H9 (cell line): ENCODE data around the gene NEDD4L. TPM values are rescaled to one million over a fixed set of nuclear protein-coding genes. Genes with fewer than 3 reads are reported as not detected.

Experiments
- DNase-seq: peaks from one replicate; pipeline ENCODE4 v3.0.0-alpha.2; 2017
- H2AFZ ChIP-seq: one replicate; pipeline ENCODE4 v1.6.1; 2013; ENCODE audit warnings: mild to moderate bottlenecking, low read length, control low read depth, moderate library complexity
- H2AK5ac ChIP-seq: 2 replicates; pipeline ENCODE4 v1.6.1; 2013; ENCODE audit warnings: low read length, control low read depth, mixed read lengths; ENCODE audit not compliant: insufficient read length
- H2BK120ac ChIP-seq: one replicate; pipeline ENCODE4 v1.6.1; 2013; ENCODE audit warnings: low read depth, mild to moderate bottlenecking, low read length, control low read depth, inconsistent platforms; ENCODE audit not compliant: poor library complexity, severe bottlenecking
- H2BK12ac ChIP-seq: 2 replicates; pipeline ENCODE4 v1.6.1; 2013; ENCODE audit warnings: low read length, control low read depth, mixed read lengths, low read depth; ENCODE audit not compliant: insufficient read length
- H2BK15ac ChIP-seq: 2 replicates; pipeline ENCODE4 v1.6.1; 2013; ENCODE audit warnings: low read depth, low read length, control low read depth
- H2BK20ac ChIP-seq: one replicate; pipeline ENCODE4 v1.6.1; 2013; ENCODE audit warnings: low read depth, mild to moderate bottlenecking, low read length, control low read depth, inconsistent platforms; ENCODE audit not compliant: poor library complexity, severe bottlenecking
- H2BK5ac ChIP-seq: 2 replicates; pipeline ENCODE4 v1.6.1; 2013; ENCODE audit warnings: low read length, control low read depth, mixed read lengths; ENCODE audit not compliant: insufficient read length
- H3K14ac ChIP-seq: 2 replicates; pipeline ENCODE4 v1.6.1; 2013; ENCODE audit warnings: low read length, control low read depth; ENCODE audit not compliant: insufficient read depth
- H3K18ac ChIP-seq: 2 replicates; pipeline ENCODE4 v1.6.1; 2013; ENCODE audit warnings: low read depth, mild to moderate bottlenecking, mixed read lengths, low read length, control low read depth; ENCODE audit not compliant: insufficient read length
- H3K23ac ChIP-seq: 2 replicates; pipeline ENCODE4 v1.6.1; 2013; ENCODE audit warnings: low read length, control low read depth, mixed read lengths, low read depth; ENCODE audit not compliant: insufficient read length
- H3K23me2 ChIP-seq: 2 replicates; pipeline ENCODE4 v1.6.1; 2013; ENCODE audit warnings: low read depth, mild to moderate bottlenecking, mixed read lengths, low read length, control low read depth; ENCODE audit not compliant: insufficient read length, poor library complexity, severe bottlenecking
- H3K27ac ChIP-seq: 2 replicates; pipeline ENCODE4 v1.5.1; 2013; ENCODE audit warnings: low read length, control low read depth, mixed read lengths, low read depth; ENCODE audit not compliant: insufficient read length
- H3K27me3 ChIP-seq: 2 replicates; pipeline ENCODE4 v1.6.1; 2013; ENCODE audit warnings: low read length, control low read depth, inconsistent platforms; ENCODE audit not compliant: insufficient read depth
- H3K4ac ChIP-seq: 2 replicates; pipeline ENCODE4 v1.6.1; 2013; ENCODE audit warnings: low read depth, mild to moderate bottlenecking, control low read depth, inconsistent platforms, low read length, moderate library complexity
- H3K4me1 ChIP-seq: 2 replicates; pipeline ENCODE4 v1.6.1; 2013; ENCODE audit warnings: low read length, control low read depth, inconsistent platforms; ENCODE audit not compliant: insufficient read depth
- H3K4me2 ChIP-seq: 2 replicates; pipeline ENCODE4 v1.6.1; 2013; ENCODE audit warnings: low read length, control low read depth, mixed read lengths; ENCODE audit not compliant: insufficient read length, insufficient read depth
- H3K56ac ChIP-seq: 2 replicates; pipeline ENCODE4 v1.6.1; 2013; ENCODE audit warnings: low read depth, mild to moderate bottlenecking, mixed read lengths, low read length, control low read depth; ENCODE audit not compliant: insufficient read length
- H3K79me1 ChIP-seq: 2 replicates; pipeline ENCODE4 v1.6.1; 2013; ENCODE audit warnings: low read depth, mild to moderate bottlenecking, moderate library complexity, low read length, control low read depth, inconsistent platforms; ENCODE audit not compliant: insufficient read depth, poor library complexity, severe bottlenecking
- H3K79me2 ChIP-seq: 2 replicates; pipeline ENCODE4 v1.6.1; 2013; ENCODE audit warnings: low read length, control low read depth, inconsistent platforms; ENCODE audit not compliant: insufficient read depth
- H3K9ac ChIP-seq: 2 replicates; pipeline ENCODE4 v1.6.1; 2013; ENCODE audit warnings: low read length, control low read depth, mixed read lengths; ENCODE audit not compliant: insufficient read length; ENCODE audit errors: extremely low read depth
- H3K9me3 ChIP-seq: one replicate; pipeline ENCODE4 v1.6.1; 2013; ENCODE audit warnings: low read depth, low read length, inconsistent platforms; ENCODE audit not compliant: control insufficient read depth
- H3T11ph ChIP-seq: one replicate; pipeline ENCODE4 v1.6.1; 2013; ENCODE audit warnings: mild to moderate bottlenecking, low read length, control low read depth, inconsistent platforms
- H4K20me1 ChIP-seq: one replicate; pipeline ENCODE4 v1.6.1; 2013; ENCODE audit not compliant: control insufficient read depth, insufficient read length, insufficient read depth
- H4K5ac ChIP-seq: 2 replicates; pipeline ENCODE4 v1.6.1; 2013; ENCODE audit warnings: low read depth, mild to moderate bottlenecking, mixed read lengths, low read length, control low read depth; ENCODE audit not compliant: insufficient read length
- H4K8ac ChIP-seq: replicated peaks from 2 replicates; pipeline ENCODE4 v1.6.1; 2013; ENCODE audit warnings: low read length, control low read depth, mixed read lengths, low read depth; ENCODE audit not compliant: insufficient read length
- H4K91ac ChIP-seq: 2 replicates; pipeline ENCODE4 v1.6.1; 2013; ENCODE audit warnings: low read depth, mild to moderate bottlenecking, moderate library complexity, mixed read lengths, low read length, control low read depth; ENCODE audit not compliant: insufficient read length
- H3K27ac Mint-ChIP-seq, 3 experiments: 2 replicates in 2 of 3; 3 replicates in 1 of 3; pipeline ENCODE4 v1.8.0; 2020 to 2021; ENCODE audit warnings: mixed read lengths in 3 of 3, mild to moderate bottlenecking in 1 of 3, moderate library complexity in 1 of 3
- H3K27me3 Mint-ChIP-seq: 2 replicates; pipeline ENCODE4 v1.8.0; 2021; ENCODE audit warnings: low read depth, mild to moderate bottlenecking, moderate library complexity, mixed read lengths
- H3K36me3 Mint-ChIP-seq, 3 experiments: 2 replicates in 2 of 3; 3 replicates in 1 of 3; pipeline ENCODE4 v1.8.0; 2020 to 2021; ENCODE audit warnings: low read depth in 3 of 3, mixed read lengths in 3 of 3; ENCODE audit not compliant: insufficient read depth in 1 of 3
- H3K4me1 Mint-ChIP-seq, 2 experiments: 2 replicates each; pipeline ENCODE4 v1.8.0; 2020; ENCODE audit warnings: mixed read lengths in 2 of 2
- H3K4me3 Mint-ChIP-seq, 2 experiments: 2 replicates in 1 of 2; 3 replicates in 1 of 2; pipeline ENCODE4 v1.8.0; 2020 to 2021; ENCODE audit warnings: mild to moderate bottlenecking in 2 of 2, mixed read lengths in 2 of 2, moderate library complexity in 1 of 2
- H3K9me3 Mint-ChIP-seq, 2 experiments: 2 replicates in 1 of 2; 3 replicates in 1 of 2; pipeline ENCODE4 v1.8.0; 2020; ENCODE audit warnings: mild to moderate bottlenecking in 2 of 2, mixed read lengths in 2 of 2, moderate library complexity in 1 of 2
- WGBS: extraction: QIAGEN DNeasy Blood & Tissue Kit; methylation state at CpG from one replicate; pipeline ENCODE4 v1.1.7; 2013; ENCODE audit warnings: missing lambda C conversion rate, low lambda C conversion rate, mixed read lengths; ENCODE audit not compliant: insufficient read length; ENCODE audit errors: extremely low coverage; 5-methylcytosine and 5-hydroxymethylcytosine counted together
- total RNA-seq: library from RNA; stranded (reverse); gene quantifications from 2 replicates; pipeline ENCODE4 v1.2.1, GENCODE V29; 2021
- TF ChIP-seq, protein P1 (sequence below): fragments of 200-600 bp; sonication (generic); conservative IDR thresholded peaks from 3 replicates; pipeline ENCODE4 v1.8.0; 2021; ENCODE audit warnings: antibody characterized with exemption, mild to moderate bottlenecking

NEDD4L gene
- total RNA-seq, 1 experiment from 2014 or later = 76.3 TPM

DNA sequence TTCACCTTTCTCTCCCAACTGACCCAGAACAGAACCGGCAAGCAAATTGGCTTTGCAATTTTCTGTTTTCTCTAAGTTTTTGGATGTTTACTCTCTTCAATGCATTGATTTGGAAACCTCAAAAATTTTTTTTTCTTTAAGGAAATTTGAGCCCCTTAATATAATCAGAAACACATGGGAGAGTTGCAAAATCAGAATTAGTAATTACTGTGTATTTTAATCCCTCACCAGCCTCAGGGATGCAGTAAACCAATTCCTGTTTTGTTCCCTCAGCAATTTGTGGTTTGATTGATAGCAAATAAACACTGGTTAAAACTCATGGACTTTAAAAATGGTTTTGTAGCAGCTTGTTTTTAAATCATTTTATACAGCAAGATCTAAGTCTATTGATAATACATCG lies 281.5 kb downstream of the NEDD4L start:
- H3K4me3 Mint-ChIP-seq = no peak overlapping the region
- Histone ChIP-seq H2BK5ac (no peak overlapping the region), H3K4ac (no peak overlapping the region), H3K9ac (no peak overlapping the region), H2BK12ac (no peak overlapping the region), H3K27ac (no peak overlapping the region), H4K91ac (no peak overlapping the region), H3K79me1 (no peaks in the 10 kb centered on the region), H3K18ac (no peak overlapping the region), H4K20me1 (no peaks in the 10 kb centered on the region), H2BK15ac (no peak overlapping the region), H3K56ac (no peak overlapping the region), H3K79me2 (no peaks in the 10 kb centered on the region), H3K23me2 (no peaks in the 10 kb centered on the region), H3K4me1 (no peaks in the 10 kb centered on the region), H4K5ac (no peak overlapping the region), H3K9me3 (no peaks in the 10 kb centered on the region), H2AFZ (no peak overlapping the region), H4K8ac (no peak overlapping the region), H3K4me2 (no peak overlapping the region), H3K14ac (no peak overlapping the region), H3T11ph (no peak overlapping the region), H2BK120ac (no peak overlapping the region), H2BK20ac (no peak overlapping the region), H3K27me3 (no peaks in the 10 kb centered on the region), H3K23ac (no peak overlapping the region), H2AK5ac (no peak overlapping the region)
- H3K36me3 Mint-ChIP-seq = peaks cover 2 to 51% (median 27%) of the 10 kb centered on the region in 3 experiments; a peak in 5 of 7 replicates
- H3K27ac Mint-ChIP-seq = no peak overlapping the region
- peaks cover 3 to 4% of the 10 kb centered on the region in 2 experiments; a peak in 1 of 4 replicates for H3K4me1 Mint-ChIP-seq
- no peak for DNase-seq
- H3K9me3 Mint-ChIP-seq = no peaks in the 10 kb centered on the region
- WGBS = no CpG with 5 or more reads among the region's 2 CpGs
- TF ChIP-seq, protein P1, sequence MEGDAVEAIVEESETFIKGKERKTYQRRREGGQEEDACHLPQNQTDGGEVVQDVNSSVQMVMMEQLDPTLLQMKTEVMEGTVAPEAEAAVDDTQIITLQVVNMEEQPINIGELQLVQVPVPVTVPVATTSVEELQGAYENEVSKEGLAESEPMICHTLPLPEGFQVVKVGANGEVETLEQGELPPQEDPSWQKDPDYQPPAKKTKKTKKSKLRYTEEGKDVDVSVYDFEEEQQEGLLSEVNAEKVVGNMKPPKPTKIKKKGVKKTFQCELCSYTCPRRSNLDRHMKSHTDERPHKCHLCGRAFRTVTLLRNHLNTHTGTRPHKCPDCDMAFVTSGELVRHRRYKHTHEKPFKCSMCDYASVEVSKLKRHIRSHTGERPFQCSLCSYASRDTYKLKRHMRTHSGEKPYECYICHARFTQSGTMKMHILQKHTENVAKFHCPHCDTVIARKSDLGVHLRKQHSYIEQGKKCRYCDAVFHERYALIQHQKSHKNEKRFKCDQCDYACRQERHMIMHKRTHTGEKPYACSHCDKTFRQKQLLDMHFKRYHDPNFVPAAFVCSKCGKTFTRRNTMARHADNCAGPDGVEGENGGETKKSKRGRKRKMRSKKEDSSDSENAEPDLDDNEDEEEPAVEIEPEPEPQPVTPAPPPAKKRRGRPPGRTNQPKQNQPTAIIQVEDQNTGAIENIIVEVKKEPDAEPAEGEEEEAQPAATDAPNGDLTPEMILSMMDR = no peak
- H3K27me3 Mint-ChIP-seq = no peaks in the 10 kb centered on the region
